GM19193 (cell line): Measurements from ENCODE around the gene RAB11FIP2.

Experiments
- POLR2A ChIP-seq: IDR thresholded peaks from 4 replicates; pipeline ENCODE4 v1.6.1; 2011; ENCODE audit not compliant: insufficient read depth, insufficient read length; ENCODE audit errors: extremely low read depth

Gene RAB11FIP2

DNA sequence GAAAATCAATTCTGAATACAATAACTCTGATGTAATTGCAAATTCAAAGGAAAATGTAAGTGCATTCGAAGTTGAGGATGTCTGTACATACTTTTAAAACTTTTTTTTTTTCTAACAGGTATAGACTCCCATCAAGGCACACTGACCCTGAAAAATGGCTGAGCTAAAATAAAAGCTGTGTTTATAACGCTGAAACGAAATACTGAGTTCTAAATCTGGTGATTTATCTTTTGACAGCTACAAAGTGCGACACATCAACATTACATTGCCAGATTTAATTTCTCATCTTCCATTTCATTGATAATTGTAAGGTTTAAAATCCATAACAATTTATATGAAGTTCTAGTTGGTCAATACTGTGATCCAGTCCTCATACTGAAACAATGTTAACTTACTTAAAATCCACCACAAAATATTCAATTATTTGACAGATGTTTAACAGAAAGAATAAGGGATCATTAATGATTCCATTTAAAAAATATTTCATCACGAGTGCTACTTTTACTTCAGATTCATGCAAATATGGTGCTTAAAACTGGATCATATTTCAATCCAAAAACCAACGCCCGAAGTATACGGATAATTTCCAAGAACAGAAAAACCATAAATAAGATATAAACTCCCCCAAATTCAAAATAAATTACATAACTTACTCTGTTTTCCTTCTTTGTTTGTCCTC is 1.4 kb downstream of the RAB11FIP2 start:
- no peak for TF ChIP-seq POLR2A

DNA sequence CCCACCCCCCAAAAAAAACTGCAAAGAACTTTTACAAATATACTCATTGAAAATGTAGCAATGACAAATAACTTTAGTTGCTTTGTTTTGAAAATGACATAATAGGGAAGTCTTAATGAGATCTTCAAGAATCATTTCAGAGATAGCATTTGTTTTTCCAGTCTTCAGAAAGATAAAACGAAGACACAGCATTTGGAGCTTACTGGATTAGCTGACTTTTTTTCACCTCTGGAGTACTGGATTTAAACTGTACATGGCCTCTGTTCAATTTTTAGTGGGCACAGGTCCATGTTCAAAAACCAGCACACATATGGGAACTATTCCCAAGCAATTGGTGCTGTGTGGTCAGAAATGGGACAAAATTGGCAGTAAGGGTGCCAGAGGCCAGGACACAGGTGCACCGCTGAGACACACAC is 3.9 kb downstream of the RAB11FIP2 start:
- no peak for TF ChIP-seq POLR2A

DNA sequence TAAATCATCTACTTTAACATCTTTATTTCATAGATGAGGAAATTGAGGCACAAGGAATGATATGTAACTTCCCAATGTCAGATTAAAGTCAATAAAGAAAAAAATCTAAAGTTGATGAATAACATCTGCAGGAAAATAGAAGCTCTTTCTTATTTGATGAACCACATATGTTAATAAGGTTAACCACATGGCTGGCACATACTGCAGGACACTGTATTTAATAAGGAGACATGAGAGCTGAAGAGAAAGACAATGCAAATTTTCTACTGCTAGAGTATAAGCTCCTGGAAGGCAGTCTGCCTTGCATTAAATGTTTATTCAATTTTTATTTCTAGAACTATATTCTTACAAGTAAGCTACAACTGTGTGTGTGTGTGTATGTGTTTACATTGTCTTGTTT is 4.4 kb downstream of the RAB11FIP2 start:
- no peak for TF ChIP-seq POLR2A

DNA sequence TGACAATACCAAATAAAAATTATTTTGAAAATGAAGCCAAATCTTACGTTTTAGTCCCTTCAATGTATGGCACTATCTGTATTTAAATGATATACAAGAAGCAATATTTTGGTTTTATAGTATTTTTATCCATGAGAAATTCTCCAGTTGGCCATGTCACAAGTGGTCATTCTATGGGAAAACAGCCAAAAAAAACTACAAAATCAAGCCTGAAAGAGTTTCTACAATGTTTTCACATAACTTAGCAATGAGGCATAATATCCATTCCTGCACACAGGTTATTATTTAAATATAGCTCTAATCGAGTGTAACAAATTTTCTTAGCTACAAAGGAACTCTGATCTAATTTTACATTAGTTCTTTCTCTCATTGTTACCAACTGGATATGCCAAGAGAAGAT is 5.4 kb downstream of the RAB11FIP2 start:
- no peak for TF ChIP-seq POLR2A

DNA sequence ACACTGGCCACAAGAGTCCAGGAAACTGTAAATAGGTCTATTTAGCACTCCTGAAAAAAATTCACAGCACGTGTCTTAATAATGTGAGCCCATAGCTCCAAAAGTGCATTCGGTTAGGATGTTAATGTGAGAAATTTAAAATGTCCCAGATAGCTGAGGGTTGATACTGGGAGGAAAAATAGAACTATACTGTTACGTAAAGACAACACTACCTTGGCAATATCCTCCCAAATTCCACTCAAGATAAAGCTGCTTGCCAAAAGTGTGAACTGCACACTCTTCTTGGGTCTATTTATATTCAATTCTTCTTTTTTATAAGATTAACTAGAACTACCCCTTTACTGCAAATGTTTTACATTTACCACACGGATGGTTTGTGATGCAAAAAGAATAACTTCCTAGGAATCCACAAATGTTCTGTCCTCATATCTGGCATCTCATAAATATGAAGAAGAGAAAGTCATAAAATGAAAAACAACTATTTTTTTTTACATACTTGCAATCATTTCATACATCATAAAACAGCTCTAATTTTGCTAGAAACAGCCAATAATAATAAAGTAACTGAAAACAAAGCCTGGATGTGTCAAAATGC is 10.4 kb downstream of the RAB11FIP2 start:
- TF ChIP-seq POLR2A, result no peak

DNA sequence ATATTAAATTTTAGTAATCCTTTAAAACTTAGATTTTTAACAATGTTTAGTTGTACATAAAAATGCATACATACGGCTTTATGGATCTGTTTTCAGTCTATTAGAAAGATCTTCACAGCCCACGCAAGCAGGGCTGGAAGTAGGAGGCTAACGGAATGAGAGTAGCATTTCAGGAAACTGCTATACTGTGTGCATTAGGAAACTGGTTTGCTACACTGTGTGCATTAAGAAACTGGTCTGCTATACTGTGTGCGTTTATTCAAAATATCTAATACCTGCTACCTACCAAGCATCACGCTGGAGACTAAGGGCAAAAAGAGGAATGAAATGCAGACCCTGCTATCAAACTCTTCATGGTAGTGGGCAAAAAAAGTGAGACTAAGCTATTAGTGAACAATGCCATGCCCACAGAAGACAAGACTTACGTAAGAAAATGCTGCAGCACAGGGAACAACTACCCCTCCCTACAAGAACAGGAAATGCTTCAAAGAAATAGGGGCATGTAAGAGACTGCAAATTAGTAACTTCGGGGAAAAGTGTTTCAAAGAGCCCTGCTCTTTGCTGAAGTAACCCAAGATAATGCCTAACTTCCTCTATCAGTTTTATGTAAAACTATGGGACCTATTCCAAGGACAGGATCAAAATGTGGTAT is 11.3 kb downstream of the RAB11FIP2 start:
- TF ChIP-seq POLR2A, result no peak

GRCh38 chr10:118034791-118035261 is 11.9 kb downstream of the RAB11FIP2 start:
- TF ChIP-seq POLR2A, result no peak

- TF ChIP-seq POLR2A, result no peak
Measured at GRCh38 chr10:118033905-118034304, 12.8 kb downstream of the RAB11FIP2 start.

- TF ChIP-seq POLR2A, result no peak
Measured at GRCh38 chr10:118032564-118032963, 14.2 kb downstream of the RAB11FIP2 start.

DNA sequence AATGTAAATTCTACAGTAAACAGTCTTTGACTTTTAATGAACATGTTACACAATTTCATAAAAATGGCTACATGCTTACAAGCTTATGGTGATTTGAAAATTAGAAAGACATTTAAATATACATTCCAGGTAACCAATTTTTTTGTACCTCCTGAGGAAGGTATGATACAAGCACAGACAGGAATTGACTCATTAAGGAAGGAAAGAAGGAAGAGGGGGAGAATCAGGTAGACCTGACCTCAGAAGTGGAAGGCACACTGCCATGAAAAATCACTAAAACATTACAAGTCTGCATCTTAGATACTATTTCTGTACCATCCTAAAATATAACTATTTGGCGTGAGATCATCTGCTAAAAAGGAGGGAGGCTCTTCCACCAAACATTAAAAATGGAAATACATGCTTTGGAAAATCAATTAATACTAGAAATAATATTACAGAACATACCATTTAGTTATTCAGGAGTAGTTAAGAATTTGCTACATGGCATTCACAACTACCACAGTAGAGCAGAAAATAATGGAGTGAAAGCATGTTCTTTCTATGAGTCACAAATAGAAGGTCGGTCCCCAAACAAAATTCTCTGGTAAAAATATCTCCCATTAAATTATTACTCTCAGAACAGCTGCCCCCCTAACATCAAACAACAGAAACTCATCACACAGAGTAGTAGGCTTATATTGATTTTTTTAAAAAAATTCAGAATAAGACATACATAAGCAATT is 15.2 kb downstream of the RAB11FIP2 start:
- TF ChIP-seq POLR2A, result no peak

GRCh38 chr10:118028619-118029018 is 18.1 kb downstream of the RAB11FIP2 start:
- TF ChIP-seq POLR2A, result no peak

DNA sequence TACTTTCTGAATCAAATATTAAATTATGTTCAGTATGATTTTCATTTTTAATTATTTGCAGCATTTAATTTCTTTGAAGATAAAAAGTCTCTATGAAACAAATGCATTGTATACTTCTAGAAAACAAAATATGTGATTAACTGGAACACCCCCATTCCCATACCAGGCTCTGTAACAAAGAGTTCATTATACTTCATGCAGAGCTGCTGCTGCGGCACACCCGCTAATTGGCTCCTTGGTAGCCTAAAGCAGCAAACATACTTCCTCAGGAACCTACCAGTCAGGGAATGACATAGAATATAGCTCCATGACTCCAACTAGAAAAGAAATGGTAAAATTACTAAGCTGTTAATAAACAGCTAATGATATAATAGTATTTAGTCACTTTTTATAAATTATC is 19.3 kb downstream of the RAB11FIP2 start:
- TF ChIP-seq POLR2A, result no peak

- TF ChIP-seq POLR2A, result no peak
Measured at GRCh38 chr10:118026936-118027335, 19.8 kb downstream of the RAB11FIP2 start.

DNA sequence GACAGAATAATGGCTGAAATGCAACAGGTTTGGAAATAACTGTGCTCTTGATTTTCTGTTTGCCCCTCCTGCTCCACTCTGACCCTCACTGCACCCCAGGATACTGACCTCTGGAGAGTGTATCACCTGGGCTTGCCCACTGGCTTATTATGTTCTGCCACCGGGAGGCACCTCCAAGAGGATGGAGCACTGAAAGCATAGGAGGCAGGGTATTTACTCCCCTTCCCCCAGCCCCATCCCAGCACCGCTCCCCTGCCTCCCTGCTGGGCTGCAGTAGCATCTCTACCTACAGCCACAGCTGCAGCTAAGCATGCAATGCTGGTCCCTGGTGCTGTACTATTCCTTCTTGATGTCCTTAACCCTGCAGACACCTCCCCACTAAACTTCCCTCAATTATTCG is 26.4 kb downstream of the RAB11FIP2 start:
- no peak for TF ChIP-seq POLR2A

- TF ChIP-seq POLR2A, result no peak
Measured at GRCh38 chr10:118017850-118018249, 28.9 kb downstream of the RAB11FIP2 start.

DNA sequence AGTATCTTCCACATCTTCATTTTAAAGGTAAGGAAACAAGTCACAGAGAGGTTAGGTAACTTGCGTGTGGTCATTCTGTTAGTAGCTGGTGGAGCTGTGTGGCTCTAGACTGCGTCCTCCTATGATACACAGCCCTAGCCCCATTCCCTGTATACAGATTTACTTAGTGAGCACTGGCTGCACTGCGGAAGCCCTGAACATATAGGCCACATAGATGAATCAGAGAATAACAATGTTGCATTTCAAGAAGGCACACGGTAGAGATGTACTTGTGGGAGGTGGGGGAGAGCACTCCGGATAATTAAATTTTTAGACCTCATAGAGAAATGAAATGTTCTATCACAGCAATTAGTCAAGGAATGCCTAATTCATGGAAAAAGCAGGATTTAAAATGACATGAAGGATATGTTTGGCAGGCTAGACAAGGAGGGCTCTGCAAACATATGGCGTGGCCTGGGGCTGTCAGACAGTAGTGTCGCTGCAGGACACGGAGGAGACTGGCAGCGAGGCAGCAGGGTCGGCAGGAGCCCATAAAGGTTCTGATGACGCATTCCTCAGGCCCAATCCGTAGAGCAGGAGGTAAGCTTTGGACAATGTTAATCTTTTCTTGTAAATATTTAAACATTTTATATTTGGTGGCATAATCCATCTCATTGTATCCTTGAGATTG is 29.5 kb downstream of the RAB11FIP2 start:
- TF ChIP-seq POLR2A, result no peak
